ENCODE measurements around the gene CCNG1.

DNA sequence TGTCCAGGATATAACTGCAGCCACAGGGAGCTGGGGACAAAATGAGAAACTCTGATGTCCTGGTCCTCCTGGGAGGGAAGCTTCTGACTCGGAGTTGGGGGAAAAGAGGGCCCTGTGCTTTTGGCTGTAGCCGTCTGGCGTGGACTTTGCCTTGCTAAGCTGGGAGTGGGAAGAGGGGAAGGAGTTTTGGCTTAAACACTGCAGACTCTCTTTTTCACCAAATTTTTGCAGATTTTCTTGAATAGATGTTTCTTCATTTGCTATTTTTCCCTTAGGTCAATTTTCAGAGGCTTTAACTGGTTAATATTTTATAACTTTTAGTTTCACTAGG, 52.3 kb downstream of the CCNG1 start:
- TF ChIP-seq, protein P1, sequence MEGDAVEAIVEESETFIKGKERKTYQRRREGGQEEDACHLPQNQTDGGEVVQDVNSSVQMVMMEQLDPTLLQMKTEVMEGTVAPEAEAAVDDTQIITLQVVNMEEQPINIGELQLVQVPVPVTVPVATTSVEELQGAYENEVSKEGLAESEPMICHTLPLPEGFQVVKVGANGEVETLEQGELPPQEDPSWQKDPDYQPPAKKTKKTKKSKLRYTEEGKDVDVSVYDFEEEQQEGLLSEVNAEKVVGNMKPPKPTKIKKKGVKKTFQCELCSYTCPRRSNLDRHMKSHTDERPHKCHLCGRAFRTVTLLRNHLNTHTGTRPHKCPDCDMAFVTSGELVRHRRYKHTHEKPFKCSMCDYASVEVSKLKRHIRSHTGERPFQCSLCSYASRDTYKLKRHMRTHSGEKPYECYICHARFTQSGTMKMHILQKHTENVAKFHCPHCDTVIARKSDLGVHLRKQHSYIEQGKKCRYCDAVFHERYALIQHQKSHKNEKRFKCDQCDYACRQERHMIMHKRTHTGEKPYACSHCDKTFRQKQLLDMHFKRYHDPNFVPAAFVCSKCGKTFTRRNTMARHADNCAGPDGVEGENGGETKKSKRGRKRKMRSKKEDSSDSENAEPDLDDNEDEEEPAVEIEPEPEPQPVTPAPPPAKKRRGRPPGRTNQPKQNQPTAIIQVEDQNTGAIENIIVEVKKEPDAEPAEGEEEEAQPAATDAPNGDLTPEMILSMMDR (conservative IDR thresholded peaks at IDR 0.05; ENCODE audit: low read depth, low read length): no peak
- no peak for TF ChIP-seq EZH2 (IDR thresholded peaks at IDR 0.05; ENCODE audit: borderline replicate concordance, low read depth, low read length, poor library complexity, severe bottlenecking)
